ENCODE results near the gene KIF25.

Gene KIF25

GRCh38 chr6:168017629-168018028 is 20.2 kb downstream of the KIF25 start:
- no peak for DNase-seq (ENCODE audit: low read depth in 3 of 3)

DNA sequence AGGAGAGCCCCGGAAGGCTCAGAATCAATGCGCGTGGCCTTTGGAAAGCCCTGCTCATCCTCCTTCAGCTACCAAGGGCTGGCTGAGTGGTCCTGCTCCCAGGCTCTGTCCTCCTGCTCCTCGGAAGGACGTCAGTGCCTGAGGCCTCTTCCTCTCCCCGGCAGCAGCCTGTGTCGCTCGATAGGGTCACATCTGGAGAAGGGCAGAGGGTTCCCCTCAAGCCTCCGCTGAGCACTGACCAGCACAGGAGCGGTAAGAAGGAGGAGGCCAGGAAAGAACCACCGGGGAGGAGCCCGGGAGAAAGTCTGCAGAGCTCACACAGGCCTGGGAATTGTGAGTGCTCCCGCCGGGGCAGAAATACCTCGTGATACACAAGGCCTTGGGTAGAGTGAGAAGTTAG is 21.2 kb downstream of the KIF25 start:
- no peak for DNase-seq (ENCODE audit: low read depth in 3 of 3)

DNA sequence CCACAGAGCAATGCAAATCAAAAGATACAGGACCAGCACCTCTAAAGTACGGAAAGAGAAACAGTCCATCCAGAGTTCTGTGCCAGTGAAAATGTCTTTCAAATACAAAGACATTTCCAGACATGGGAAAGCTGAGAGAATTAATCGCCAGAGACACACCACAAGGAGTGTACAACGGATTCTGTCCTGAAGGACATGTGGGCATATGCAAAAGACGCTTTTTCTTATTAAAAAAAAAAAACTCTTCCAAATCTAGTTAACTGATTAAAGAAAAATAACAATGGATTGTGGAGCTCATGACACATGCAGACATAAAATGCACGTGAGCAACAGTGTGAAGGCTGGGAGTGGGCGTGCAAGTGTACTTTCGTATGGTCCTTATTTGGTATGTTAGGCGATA is 22.8 kb downstream of the KIF25 start:
- no peak for DNase-seq (ENCODE audit: low read depth in 3 of 3)

- no peak for DNase-seq (ENCODE audit: low read depth in 3 of 3)
Measured at GRCh38 chr6:168021581-168021980, 24.1 kb downstream of the KIF25 start.

GRCh38 chr6:168022488-168023321 is 25.2 kb downstream of the KIF25 start:
- no peak for DNase-seq (ENCODE audit: low read depth in 3 of 3)

DNA sequence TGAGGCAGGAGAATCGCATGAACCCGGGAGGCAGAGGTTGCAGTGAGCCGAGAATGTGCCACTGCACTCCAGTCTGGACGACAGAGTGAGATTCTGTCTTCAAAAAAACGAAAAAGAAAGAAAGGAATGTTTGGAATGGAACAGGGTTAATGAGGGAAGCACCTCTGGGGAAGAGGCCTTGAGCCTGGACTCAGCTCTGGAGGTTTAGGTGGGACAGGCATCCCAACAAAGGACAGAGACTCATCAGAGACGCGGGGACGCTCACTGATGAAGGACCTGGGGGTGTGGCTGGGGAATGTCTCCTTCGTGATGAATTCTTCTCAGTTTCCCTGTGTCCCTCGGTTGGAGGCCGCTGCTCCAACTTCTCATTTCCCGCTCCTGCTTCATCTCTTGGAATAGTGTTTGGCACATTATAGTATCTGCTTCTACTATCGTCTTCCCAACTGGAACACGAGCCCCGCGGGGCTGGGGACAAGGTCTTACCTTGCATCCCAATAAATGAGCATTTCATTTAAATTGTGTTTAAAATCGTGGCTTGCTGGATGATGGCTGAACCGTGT is 27.6 kb downstream of the KIF25 start:
- DNase-seq (ENCODE audit: low read depth in 3 of 3): no peak

DNA sequence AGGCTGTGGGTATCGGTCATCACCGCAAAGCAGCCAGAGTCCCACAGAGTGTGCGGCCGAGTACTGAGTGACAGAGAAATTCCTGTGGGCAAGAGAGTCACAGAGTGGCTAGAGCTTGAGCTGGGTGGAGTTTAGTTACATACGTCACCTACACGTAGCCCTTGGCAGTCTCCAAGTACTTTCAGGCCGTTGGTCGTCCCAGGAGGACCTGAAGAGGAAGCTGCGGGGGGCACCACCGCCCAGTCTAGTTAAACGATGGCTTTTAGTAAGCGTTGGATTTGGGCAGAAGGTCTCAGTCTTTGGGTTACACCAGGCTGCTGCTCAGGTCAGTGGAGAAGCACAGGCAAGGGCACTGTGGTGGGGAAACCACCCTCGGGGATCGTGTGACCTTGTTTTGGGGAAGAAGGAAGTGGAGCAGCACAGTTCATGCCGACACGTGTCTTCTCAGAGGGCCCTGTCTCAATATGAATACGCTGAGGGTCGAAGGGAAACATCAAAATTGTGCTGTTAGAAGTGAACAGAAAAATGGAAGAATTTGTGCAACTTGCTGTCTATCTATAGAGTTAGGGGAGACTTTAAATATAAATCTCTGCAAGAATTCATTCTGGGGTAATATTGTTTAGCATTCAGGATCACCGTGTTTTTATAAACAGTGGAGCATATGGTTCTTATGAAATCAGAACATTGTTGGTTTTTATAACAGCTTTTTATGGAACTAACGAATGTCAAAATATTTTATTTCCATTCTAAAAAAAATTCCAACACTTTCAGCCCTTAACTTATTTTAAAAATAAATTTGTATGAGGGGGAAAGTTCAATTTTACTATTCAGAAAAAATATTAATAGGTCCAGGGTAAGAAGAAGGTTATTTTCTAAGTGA is 28.6 kb downstream of the KIF25 start:
- no peak for DNase-seq (ENCODE audit: low read depth in 3 of 3)

- DNase-seq (ENCODE audit: low read depth in 3 of 3): no peak
Measured at GRCh38 chr6:168026925-168027324, 29.5 kb downstream of the KIF25 start.

DNA sequence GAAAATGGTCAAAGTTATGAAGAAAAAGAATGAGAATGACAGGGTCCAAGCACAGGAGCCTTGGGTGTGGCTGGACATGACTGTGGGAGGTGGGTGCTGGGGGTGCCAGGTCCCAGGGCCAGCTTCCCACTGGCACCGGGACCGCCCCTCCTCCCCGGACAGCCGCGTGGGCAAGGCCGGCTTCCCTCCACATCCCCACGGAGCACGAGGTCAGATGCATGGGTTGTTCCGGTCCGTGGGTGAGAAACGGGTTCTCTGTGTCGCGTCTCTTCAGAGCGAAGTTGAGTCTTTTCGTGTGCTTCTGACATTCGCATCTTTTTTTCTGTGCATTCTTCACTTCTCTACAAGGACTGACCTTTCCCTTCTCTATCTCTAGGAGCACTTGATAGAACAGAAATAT is 30.1 kb downstream of the KIF25 start:
- DNase-seq (ENCODE audit: low read depth in 3 of 3): no peak

DNA sequence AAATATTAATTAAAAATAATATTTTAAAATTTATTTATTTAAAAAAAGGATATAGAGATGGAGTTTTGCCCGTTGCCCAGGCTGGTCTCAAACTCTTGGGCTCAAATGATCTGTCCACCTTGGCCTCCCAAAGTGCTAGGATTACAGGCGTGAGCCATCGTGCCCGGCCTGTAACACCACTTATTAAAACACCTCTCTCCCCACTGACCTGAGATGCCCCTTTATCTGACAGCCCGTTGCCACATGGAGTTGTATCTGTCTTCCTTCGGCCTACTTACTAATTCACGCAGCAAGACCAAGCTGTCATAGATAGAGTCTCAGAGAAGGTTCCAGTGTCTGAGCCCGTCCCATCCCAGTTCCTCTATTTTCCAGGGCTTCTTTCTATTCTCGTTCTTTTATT is 30.7 kb downstream of the KIF25 start:
- no peak for DNase-seq (ENCODE audit: low read depth in 3 of 3)

DNA sequence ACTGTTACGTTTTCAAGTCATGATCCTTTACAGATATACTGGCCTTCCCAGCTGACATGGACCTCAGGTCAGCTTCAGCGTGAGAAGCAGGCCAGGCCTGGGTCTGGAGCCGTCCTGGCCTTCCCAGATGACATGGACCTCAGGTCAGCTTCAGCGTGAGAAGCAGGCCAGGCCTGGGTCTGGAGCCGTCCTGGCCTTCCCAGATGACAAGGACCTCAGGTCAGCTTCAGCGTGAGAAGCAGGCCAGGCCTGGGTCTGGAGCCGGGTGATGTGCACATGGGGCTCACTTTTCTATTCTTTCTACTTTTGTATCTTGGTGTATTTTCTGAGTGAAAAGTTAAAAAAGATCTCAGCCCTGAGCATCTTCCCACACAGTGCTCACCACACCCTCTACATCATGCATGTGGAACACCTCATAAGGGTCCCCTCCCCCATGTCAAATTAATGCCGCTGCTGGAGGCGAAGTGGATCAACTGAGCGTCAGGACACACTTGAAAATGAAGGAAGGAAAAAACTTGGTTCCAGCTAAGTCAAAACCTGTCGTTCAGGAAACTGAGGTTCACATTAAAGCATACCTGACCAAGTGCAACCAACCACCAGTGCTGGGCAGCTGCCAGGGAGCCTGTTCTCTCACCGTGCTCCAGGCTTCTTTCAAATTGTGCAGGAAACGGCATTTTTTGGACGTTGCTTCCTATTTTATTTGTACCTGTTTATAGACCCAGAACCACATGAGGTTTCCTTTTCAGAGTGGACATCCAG is 32.2 kb downstream of the KIF25 start:
- no peak for DNase-seq (ENCODE audit: low read depth in 3 of 3)

DNA sequence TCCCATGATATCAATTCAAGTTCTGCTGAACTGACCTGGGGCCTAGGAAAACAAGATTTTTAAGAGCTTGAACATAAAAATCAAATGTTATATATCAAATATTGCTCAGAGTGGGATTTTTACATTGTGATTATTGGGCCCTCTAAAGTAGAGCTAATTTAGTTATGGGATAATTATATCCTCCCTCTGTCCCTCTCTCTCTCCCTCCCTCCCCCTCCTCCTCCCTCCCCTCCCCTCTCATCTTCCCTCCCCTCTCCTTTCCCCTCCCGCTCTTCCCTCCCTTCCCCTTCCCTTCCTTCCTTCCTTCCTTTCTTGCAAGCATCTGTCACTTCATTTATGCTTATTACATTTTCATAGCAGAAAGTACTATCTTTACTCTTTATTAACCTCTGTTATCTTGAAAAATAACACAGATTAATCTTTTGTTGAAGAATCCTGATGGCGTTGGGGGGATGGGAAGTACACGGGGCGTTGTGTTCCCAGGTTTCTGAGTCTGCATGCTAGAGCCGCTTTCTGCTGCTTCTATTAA is 32.8 kb downstream of the KIF25 start:
- DNase-seq (ENCODE audit: low read depth in 3 of 3): no peak

DNA sequence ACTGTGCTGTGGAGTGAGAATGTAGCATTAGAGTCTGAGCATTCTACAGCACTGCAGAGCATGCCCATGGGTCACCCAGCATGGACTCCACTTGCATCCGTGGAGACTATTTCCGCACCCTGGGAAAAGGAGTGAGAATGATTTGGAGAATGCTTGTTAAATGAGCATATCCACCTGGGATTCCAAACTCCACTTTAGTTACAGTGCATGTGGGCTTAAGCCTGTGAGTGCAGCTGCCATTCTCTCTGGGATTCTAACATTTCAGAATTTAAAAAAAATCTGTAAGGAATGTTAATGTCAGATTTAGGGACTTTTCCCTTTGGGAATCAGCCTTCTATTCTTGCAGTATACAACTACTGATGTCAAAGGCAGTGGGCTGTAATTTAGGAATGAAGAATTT is 33.4 kb downstream of the KIF25 start:
- no peak for DNase-seq (ENCODE audit: low read depth in 3 of 3)

GRCh38 chr6:168031411-168031971 is 34.0 kb downstream of the KIF25 start:
- DNase-seq (ENCODE audit: low read depth in 3 of 3): no peak

GRCh38 chr6:168032005-168032760 is 34.7 kb downstream of the KIF25 start:
- DNase-seq (ENCODE audit: low read depth in 3 of 3): no peak

- no peak for DNase-seq (ENCODE audit: low read depth in 3 of 3)
Measured at GRCh38 chr6:168033791-168034190, 36.3 kb downstream of the KIF25 start.

DNA sequence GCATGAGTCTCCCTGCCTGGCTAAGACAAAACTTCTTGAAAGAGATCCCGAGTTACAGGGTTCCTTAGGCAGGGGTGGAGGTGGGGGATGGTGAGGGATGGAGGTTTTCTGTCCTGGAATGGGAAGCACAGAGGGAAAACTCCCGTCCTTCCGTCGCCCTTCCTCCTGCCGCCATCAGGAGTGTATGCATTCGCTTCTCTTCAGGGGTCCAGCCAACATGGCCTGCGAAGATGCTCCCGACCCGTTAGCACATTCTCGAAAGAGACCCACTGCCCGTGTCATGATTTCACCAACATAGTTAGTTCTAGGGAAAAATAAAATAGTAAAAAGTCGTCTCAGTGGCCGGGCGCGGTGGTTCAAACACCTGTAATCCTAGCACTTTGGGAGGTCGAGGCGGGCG is 37.1 kb downstream of the KIF25 start:
- no peak for DNase-seq (ENCODE audit: low read depth in 3 of 3)

GRCh38 chr6:168035098-168035660 is 37.7 kb downstream of the KIF25 start:
- DNase-seq (ENCODE audit: low read depth in 3 of 3): no peak

GRCh38 chr6:168035661-168036545 is 38.4 kb downstream of the KIF25 start:
- DNase-seq (ENCODE audit: low read depth in 3 of 3): no peak

Data from stimulated activated CD4-positive, alpha-beta T cell treated with anti-CD3 and anti-CD28 coated beads, TNF-alpha, amount 100 ng/mL, for 4 hours (primary cell).